ENCODE measurements around the gene RPS8. TPM values are rescaled to one million over a fixed set of nuclear protein-coding genes. Genes with fewer than 3 reads are reported as not detected.
A peak's percentile ranks its signal among the peaks of the same experiment; 100 is the strongest.
"Not testable (repeated sequence)": the region's sequence is repeated elsewhere in the genome, so short reads cannot be mapped to it uniquely, and the experiment has no call there.

The RPS8 gene
- total and polyA plus RNA-seq, 7 donors: 935 to 2,158 (median 1,193) TPM

DNA sequence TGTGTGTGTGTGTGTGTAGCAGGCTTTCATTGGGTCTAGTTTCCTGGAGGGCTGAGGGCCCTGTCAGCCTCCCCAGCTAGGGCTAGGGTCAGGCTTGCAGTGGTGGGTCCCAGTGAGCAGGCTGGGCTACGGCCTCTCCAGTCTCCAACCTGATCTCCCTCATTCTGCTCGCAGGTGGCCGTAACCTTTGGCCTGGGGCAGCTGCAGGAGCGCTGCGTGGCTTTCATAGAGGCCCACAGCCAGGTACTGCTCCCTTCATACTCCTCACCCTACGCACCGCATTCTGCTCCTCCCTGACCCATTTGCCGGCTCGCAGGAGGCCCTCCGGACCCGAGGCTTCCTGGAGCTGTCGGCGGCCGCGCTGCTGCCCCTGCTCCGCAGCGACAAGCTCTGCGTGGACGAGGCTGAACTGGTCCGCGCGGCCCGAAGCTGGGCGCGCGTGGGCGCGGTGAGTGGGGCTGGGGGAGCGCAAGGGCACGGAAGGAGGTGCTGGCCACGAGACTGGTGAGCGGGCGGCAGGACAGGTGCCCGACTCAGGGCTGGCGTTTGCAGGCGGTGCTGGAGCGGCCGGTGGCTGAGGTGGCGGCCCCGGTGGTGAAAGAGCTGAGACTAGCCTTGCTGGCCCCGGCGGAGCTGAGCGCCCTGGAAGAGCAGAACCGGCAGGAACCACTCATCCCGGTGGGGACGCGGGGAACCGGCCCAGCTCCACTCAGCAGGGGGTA is 37.6 kb downstream of the RPS8 start:
- Histone ChIP-seq H3K4me1 (peaks cover 11% of the 10 kb centered on the region), H3K27ac (peak overlapping the region; percentile 96), H3K36me3 (ENCODE audit: insufficient read depth in 1 of 2, low read depth in 1 of 2) (no peaks in the 10 kb centered on the region), H3K4me3 (peak overlapping the region; percentile 72), H3K27me3 (ENCODE audit: insufficient read depth in 3 of 3, low read length in 2 of 3) (no peaks in the 10 kb centered on the region), H3K9me3 (no peaks in the 10 kb centered on the region)
- DNase-seq: peak in 1 of 2 donors; percentile 69
- peak; percentile 17 to 43 (median 33) for ATAC-seq
- TF ChIP-seq, protein P1, sequence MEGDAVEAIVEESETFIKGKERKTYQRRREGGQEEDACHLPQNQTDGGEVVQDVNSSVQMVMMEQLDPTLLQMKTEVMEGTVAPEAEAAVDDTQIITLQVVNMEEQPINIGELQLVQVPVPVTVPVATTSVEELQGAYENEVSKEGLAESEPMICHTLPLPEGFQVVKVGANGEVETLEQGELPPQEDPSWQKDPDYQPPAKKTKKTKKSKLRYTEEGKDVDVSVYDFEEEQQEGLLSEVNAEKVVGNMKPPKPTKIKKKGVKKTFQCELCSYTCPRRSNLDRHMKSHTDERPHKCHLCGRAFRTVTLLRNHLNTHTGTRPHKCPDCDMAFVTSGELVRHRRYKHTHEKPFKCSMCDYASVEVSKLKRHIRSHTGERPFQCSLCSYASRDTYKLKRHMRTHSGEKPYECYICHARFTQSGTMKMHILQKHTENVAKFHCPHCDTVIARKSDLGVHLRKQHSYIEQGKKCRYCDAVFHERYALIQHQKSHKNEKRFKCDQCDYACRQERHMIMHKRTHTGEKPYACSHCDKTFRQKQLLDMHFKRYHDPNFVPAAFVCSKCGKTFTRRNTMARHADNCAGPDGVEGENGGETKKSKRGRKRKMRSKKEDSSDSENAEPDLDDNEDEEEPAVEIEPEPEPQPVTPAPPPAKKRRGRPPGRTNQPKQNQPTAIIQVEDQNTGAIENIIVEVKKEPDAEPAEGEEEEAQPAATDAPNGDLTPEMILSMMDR (IDR thresholded peaks at IDR 0.05): no peak
- whole genome bisulfite sequencing, 3 donors: 51 to 57% (median 52%) methylated on average over 44 to 48 of the region's 48 CpGs
- intact Hi-C loops (cut with DNase I): no loop called here

DNA sequence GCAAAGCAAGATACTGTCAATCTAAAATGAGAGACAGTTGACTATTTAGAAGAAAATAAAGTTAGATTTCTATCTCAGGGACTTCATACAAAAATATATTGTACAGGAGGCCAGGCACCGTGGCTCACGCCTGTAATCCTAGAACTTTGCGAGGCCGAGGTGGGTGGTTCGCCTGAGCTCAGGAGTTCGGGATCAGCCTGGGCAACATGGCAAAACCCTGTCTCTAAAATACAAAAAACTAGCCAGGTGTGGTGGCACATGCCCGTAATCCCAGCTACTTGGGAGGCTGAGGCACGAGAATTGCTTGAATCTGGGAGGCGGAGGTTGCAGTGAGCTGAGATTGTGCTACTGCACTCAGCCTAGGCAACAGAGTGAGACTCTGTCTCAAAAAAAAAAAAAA is 40.6 kb downstream of the RPS8 start:
- 87 to 92% (median 89%) methylated on average over 9 of the region's 9 CpGs for WGBS, 3 donors
- H3K9me3 ChIP-seq; H3K27ac ChIP-seq; H3K27me3 ChIP-seq (ENCODE audit: insufficient read depth in 3 of 3, low read length in 2 of 3); H3K4me1 ChIP-seq; intact Hi-C loops (cut with DNase I); ATAC-seq; H3K36me3 ChIP-seq (ENCODE audit: insufficient read depth in 1 of 2, low read depth in 1 of 2); H3K4me3 ChIP-seq: not testable (repeated sequence)
- DNase-seq: peak in 1 of 2 donors; percentile 12

DNA sequence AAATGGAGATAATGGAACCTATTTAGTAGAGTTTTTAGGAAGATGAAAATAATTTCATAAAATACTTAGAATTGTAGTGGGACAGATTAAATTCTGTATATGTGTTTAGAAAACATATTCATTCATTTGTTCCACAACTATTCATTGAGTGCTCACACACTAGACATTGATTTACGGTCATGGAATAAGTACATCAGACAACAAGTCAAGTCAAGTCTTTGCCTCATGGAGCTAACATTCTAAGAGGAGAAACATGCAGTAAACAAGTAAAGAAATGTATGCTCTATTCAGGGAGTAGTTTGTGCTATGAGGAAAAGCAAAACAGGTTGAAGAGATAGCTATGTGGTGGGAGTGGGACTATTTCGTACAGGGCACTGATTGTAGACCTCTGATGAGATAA is 42.0 kb downstream of the RPS8 start:
- Histone ChIP-seq H3K9me3 (no peaks in the 10 kb centered on the region), H3K27me3 (ENCODE audit: insufficient read depth in 3 of 3, low read length in 2 of 3) (no peaks in the 10 kb centered on the region), H3K27ac (no peak overlapping the region), H3K4me1 (no peaks in the 10 kb centered on the region), H3K36me3 (ENCODE audit: insufficient read depth in 1 of 2, low read depth in 1 of 2) (no peaks in the 10 kb centered on the region), H3K4me3 (no peak overlapping the region)
- DNase-seq: no peak
- 91 to 96% (median 94%) methylated on average over 2 of the region's 2 CpGs for WGBS, 3 donors
- no peak for ATAC-seq
- TF ChIP-seq, protein P1 (IDR thresholded peaks at IDR 0.05): no peak
- intact Hi-C loops (cut with DNase I): no loop called here

DNA sequence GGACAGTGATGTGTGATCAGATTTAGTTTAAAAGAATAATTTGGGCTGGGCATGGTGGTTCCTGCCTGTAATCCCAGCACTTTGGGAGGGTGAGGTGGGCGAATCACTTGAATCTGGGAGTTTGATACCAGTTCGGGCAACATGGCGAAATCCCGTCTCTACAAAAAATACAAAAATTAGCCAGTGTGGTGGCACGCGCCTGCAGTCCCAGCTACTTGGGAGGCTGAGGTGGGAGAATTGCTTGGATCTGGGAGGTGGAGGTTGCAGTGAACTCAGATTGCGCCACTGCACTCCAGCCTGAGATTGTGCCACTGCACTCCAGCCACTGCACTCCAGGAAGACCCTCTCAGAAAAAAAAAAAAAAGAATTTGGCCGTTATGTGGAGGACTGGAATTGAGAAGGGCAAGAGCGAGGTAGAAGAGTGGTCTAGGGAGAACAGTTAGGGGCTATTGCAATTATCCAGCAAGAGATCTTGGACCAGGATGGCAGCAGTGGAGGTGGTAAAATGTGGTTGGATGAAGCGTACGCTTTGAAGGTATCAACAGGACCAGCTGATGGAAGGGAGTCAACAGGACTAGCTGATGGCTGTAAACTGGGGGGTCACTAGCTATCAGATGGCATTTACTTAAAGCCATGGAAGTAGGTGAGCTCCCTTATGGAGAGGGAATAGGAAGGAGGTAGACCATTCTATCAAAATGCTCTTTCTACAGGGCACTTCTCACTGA is 42.6 kb downstream of the RPS8 start:
- Histone ChIP-seq H3K4me3 (no peak overlapping the region), H3K36me3 (ENCODE audit: insufficient read depth in 1 of 2, low read depth in 1 of 2) (no peaks in the 10 kb centered on the region), H3K9me3 (no peaks in the 10 kb centered on the region), H3K27me3 (ENCODE audit: insufficient read depth in 3 of 3, low read length in 2 of 3) (no peaks in the 10 kb centered on the region), H3K4me1 (no peaks in the 10 kb centered on the region), H3K27ac (no peak overlapping the region)
- ATAC-seq (no peak), DNase-seq (peak in 1 of 2 donors; percentile 6)
- TF ChIP-seq, protein P1 (IDR thresholded peaks at IDR 0.05): no peak
- 94 to 95% (median 95%) methylated on average over 11 of the region's 11 CpGs for WGBS, 3 donors
- intact Hi-C loops (cut with DNase I): no loop called here

DNA sequence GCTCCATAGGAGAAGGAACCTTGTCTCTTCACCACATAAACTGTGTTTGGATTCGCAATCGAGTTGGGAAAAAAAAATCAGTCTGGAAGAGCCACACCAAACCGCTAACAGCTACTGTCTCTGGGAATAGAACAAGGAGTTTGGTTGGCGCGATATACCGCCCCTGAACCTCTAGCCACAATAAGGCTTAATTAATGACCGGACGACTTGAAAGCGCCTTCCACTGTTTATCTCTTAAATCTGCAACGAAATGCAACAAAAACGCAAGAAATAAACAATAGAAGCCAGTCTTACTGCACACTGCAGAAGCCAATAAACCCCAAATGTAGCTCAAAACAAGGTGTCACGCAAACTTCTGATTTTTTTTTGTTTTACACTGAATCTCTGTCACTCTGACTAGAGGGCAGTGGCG is 43.9 kb downstream of the RPS8 start:
- intact Hi-C loops (cut with DNase I): no loop called here
- no peaks in the 10 kb centered on the region for H3K9me3 ChIP-seq
- H3K4me1 ChIP-seq: no peaks in the 10 kb centered on the region
- ATAC-seq (peak in 2 of 4 donors; percentile 13 to 21), DNase-seq (peak in 1 of 2 donors; percentile 26)
- 2 to 3% (median 2%) methylated on average over 13 of the region's 13 CpGs for WGBS, 3 donors
- no peaks in the 10 kb centered on the region for H3K27me3 ChIP-seq (ENCODE audit: insufficient read depth in 3 of 3, low read length in 2 of 3)
- H3K27ac ChIP-seq: peak overlapping the region; percentile 96
- no peaks in the 10 kb centered on the region for H3K36me3 ChIP-seq (ENCODE audit: insufficient read depth in 1 of 2, low read depth in 1 of 2)
- TF ChIP-seq, protein P1 (IDR thresholded peaks at IDR 0.05): no peak
- peak overlapping the region; percentile 77 for H3K4me3 ChIP-seq
